Type B pancreatic cell (in vitro differentiated cells): ENCODE data around the gene SCYGR1. TPM values are rescaled to one million over a fixed set of nuclear protein-coding genes. Genes with fewer than 3 reads are reported as not detected.
"Not testable (repeated sequence)": the region's sequence is repeated elsewhere in the genome, so short reads cannot be mapped to it uniquely, and the experiment has no call there.

Experiments
- DNase-seq: peaks from one replicate; pipeline ENCODE4 v3.0.0; 2021; ENCODE audit warnings: mixed read lengths; ENCODE audit not compliant: unreplicated experiment; ENCODE audit errors: extremely low spot score
- H3K27ac Mint-ChIP-seq: 2 replicates; pipeline ENCODE4 v1.8.0; 2021; ENCODE audit warnings: mild to moderate bottlenecking, mixed read lengths
- H3K27me3 Mint-ChIP-seq: 2 replicates; pipeline ENCODE4 v1.8.0; 2021; ENCODE audit warnings: mixed read lengths
- H3K36me3 Mint-ChIP-seq: 2 replicates; pipeline ENCODE4 v1.8.0; 2021; ENCODE audit warnings: mixed read lengths
- H3K4me1 Mint-ChIP-seq: one replicate; pipeline ENCODE4 v1.8.0; 2021; ENCODE audit warnings: mixed read lengths; ENCODE audit not compliant: unreplicated experiment
- H3K4me3 Mint-ChIP-seq: 2 replicates; pipeline ENCODE4 v1.8.0; 2021; ENCODE audit warnings: mild to moderate bottlenecking, mixed read lengths
- H3K9me3 Mint-ChIP-seq: 2 replicates; pipeline ENCODE4 v1.8.0; 2021; ENCODE audit warnings: mixed read lengths
- total RNA-seq: library from RNA; stranded (reverse); gene quantifications from 2 replicates; pipeline ENCODE4 v1.2.1, GENCODE V29; 2021; ENCODE audit warnings: low replicate concordance
- TF ChIP-seq, protein P1 (sequence below): fragments of 200-600 bp; sonication (generic); conservative IDR thresholded peaks from 2 replicates; pipeline ENCODE4 v1.5.0; 2021; ENCODE audit warnings: antibody characterized with exemption, mild to moderate bottlenecking

The SCYGR1 gene
- total RNA-seq, 1 donor from 2014 or later = not detected

DNA sequence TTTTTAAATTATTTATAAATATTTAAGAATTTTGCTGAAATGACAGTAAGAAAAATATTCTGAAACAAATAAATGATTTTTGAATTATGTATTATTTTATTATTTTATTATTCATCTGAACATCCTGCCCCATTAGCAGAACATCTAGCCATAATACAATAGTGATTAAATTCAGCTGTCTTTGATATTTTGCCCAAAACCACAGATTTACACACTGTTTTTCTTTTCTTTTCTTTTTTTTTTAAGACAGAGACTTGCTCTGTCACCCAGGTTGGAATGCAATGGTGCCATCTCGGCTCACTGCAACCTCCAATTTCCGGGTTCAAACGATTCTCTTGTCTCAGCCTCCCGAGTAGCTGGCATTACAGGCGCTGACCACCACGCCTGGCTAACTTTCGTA is 1.9 kb upstream of the SCYGR1 start:
- no peak overlapping the region for H3K4me3 Mint-ChIP-seq
- TF ChIP-seq, protein P1, sequence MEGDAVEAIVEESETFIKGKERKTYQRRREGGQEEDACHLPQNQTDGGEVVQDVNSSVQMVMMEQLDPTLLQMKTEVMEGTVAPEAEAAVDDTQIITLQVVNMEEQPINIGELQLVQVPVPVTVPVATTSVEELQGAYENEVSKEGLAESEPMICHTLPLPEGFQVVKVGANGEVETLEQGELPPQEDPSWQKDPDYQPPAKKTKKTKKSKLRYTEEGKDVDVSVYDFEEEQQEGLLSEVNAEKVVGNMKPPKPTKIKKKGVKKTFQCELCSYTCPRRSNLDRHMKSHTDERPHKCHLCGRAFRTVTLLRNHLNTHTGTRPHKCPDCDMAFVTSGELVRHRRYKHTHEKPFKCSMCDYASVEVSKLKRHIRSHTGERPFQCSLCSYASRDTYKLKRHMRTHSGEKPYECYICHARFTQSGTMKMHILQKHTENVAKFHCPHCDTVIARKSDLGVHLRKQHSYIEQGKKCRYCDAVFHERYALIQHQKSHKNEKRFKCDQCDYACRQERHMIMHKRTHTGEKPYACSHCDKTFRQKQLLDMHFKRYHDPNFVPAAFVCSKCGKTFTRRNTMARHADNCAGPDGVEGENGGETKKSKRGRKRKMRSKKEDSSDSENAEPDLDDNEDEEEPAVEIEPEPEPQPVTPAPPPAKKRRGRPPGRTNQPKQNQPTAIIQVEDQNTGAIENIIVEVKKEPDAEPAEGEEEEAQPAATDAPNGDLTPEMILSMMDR = no peak
- no peak for DNase-seq
- H3K27ac Mint-ChIP-seq = no peak overlapping the region
- no peaks in the 10 kb centered on the region for H3K36me3 Mint-ChIP-seq
- H3K27me3 Mint-ChIP-seq = no peaks in the 10 kb centered on the region
- no peaks in the 10 kb centered on the region for H3K9me3 Mint-ChIP-seq
- H3K4me1 Mint-ChIP-seq = no peaks in the 10 kb centered on the region

DNA sequence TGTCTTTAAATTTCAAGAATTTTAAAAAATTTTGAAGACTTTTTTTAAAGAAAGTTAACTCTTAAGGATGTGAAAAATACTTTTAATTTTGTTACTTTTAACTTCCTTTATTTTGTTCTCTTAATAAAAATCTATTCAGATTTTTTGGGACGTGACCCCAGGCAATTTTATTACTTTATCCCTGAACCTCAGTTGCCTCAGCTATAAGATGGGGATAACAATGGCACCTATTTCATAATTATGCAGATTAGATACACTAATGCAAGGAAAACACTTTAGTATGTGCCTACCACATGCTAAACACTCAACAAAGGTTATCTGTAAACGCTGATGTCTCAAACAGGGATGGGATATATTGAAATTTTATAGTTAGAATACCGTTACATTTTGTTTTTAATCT is 1.5 kb upstream of the SCYGR1 start:
- DNase-seq = no peak
- Mint-ChIP-seq H3K27me3 (no peaks in the 10 kb centered on the region), H3K4me1 (no peaks in the 10 kb centered on the region), H3K27ac (no peak overlapping the region), H3K9me3 (no peaks in the 10 kb centered on the region), H3K36me3 (no peaks in the 10 kb centered on the region), H3K4me3 (no peak overlapping the region)
- TF ChIP-seq, protein P1 = no peak

DNA sequence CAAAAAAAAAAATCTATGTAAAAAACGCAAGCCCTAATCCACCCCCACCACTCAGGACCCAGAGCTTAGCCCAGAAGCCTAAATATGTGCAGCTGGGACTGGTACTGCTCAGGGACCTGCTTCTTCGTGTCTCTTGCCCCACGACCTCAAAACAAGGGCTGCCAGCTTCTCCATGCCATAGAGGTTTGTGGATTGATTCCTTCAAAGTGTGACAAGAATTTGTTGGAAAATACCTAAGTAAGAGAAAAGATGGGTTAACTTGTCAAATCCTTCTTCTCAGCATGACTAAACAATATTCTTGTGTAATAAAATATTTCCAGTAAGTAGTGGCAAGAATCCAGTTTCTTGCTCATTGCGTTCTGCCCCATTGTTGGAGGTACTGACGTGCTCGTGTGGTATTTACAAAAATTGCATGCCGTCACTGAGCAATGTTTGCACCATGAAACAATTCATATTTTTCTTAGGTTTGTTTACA is 825 bp upstream of the SCYGR1 start:
- Mint-ChIP-seq H3K36me3 (no peaks in the 10 kb centered on the region), H3K4me1 (no peaks in the 10 kb centered on the region), H3K27ac (no peak overlapping the region), H3K27me3 (peaks cover 2% of the 10 kb centered on the region), H3K4me3 (no peak overlapping the region), H3K9me3 (no peaks in the 10 kb centered on the region)
- TF ChIP-seq, protein P1 = no peak
- DNase-seq = no peak

DNA sequence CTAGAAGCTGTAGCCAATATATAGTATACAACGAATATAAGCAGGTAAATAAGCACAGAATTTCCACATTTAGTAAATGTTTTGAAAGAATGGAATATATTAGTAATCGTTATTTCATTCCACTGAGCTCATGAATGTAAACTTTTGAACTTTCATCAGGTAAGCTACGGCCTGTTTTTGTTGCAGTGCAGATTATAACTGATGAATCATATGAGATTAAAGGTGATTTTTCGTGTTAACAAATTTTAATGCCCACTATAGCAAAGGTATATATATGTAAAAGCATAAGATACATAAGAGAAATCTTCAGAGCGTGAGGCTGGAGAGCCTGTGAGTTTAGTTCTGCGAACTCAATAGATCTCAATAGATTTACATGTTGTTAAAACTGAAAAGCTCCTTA is 1.1 kb downstream of the SCYGR1 start:
- H3K4me3 Mint-ChIP-seq = no peak overlapping the region
- no peaks in the 10 kb centered on the region for H3K36me3 Mint-ChIP-seq
- no peak for DNase-seq
- H3K4me1 Mint-ChIP-seq = no peaks in the 10 kb centered on the region
- H3K27me3 Mint-ChIP-seq = peaks cover 9% of the 10 kb centered on the region
- H3K9me3 Mint-ChIP-seq = no peaks in the 10 kb centered on the region
- TF ChIP-seq, protein P1 = no peak
- H3K27ac Mint-ChIP-seq = no peak overlapping the region

DNA sequence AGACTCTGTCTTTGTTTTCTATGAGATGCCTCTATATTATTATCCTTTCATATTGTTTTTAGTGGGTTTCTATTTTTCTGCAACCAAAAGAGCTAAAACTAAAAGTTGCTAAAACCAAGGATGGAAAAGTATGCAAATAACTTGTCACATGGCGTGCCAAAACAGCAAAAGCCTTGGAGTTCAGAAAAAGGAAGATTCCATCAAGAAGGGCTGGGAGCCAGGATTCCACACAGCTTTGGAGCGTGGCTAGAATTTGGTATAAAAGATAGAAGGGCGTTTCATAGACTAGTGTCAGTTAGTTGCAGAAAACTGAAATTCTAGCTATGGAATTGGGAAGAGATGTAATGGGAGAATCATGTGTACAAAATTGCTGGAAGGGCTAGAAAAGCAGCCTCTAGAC is 4.1 kb downstream of the SCYGR1 start:
- Mint-ChIP-seq H3K4me1 (no peaks in the 10 kb centered on the region), H3K9me3 (no peaks in the 10 kb centered on the region), H3K27ac (no peak overlapping the region), H3K36me3 (no peaks in the 10 kb centered on the region), H3K27me3 (peaks cover 11% of the 10 kb centered on the region), H3K4me3 (no peak overlapping the region)
- TF ChIP-seq, protein P1 = no peak
- no peak for DNase-seq

DNA sequence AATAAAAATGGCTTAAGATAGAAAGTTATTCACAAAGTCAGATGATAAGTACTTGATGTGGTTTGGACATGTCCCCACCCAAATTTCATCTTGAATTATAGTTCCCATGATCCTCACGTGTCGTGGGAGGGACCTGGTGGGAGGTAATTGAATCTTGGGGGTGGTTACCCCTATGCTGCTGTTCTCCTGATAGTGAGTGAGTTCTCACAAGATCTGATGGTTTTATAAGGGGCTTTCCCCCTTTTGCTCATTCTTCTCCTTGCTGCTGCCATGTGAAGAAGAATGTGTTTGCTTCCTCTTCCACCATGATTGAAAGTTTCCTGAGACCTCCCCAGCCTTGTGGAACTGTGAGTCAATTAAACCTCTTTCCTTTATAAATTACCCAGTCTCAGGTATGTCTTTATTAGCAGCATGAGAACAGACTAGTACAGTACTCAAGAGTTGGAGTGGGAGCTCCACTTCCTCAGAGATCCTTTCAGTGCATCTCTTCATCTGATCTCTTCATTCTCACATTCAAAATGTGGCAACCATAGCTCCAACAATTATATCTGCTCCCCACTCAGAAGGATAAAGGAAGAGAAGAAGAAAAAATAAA is 5.4 kb downstream of the SCYGR1 start:
- H3K36me3 Mint-ChIP-seq, H3K4me1 Mint-ChIP-seq, H3K9me3 Mint-ChIP-seq, DNase-seq, H3K27ac Mint-ChIP-seq, H3K4me3 Mint-ChIP-seq: not testable (repeated sequence)
- peaks cover 11% of the 10 kb centered on the region for H3K27me3 Mint-ChIP-seq
